Measurements from ENCODE around the gene TMEM81. TPM values are rescaled to one million over a fixed set of nuclear protein-coding genes. Genes with fewer than 3 reads are reported as not detected.

Gene TMEM81
- total and polyA plus RNA-seq, 2 of the 8 experiments (the other 6 are each of a cell fraction or from before 2014, with no cell fraction given), result 2.1 to 5.9 TPM

GRCh38 chr1:205071801-205072200, 12.5 kb downstream of the TMEM81 start:
- POLR2A ChIA-PET (ENCODE audit: partially characterized antibody), result interaction anchor here (0.7 to 1.7 kb wide), 5 partner anchors 10 to 120 kb away, joined by 3 to 4 read pairs (median 3); no protein-coding TSS in a partner anchor

More at GRCh38 chr1:205071801-205072200, 12.5 kb downstream of the TMEM81 start:
- CTCF ChIA-PET (ENCODE audit: partially characterized antibody), result interaction anchor here (0.6 to 38.9 kb wide), 6 partner anchors 9 to 249 kb away, joined by 3 to 1336 read pairs (median 6); no protein-coding TSS in a partner anchor
- Histone ChIP-seq H3K4me2 (ENCODE audit: insufficient read depth in 1 of 2, low read depth in 2 of 2, low read length in 2 of 2) (no peak overlapping the region), H3K27ac (ENCODE audit: low read depth, low read length) (no peak overlapping the region), H4K91ac (replicated peaks; ENCODE audit: insufficient read length, low read length) (no peak overlapping the region), H4K20me1 (replicated peaks in 1 of 2; ENCODE audit: control insufficient read depth in 1 of 2, insufficient read depth in 2 of 2, low read length in 2 of 2) (no peaks in the 10 kb centered on the region), H2BK20ac (ENCODE audit: low read length) (no peak overlapping the region), H2BK120ac (replicated peaks; ENCODE audit: low read depth, low read length) (no peak overlapping the region), H3K9ac (replicated peaks in 1 of 4; ENCODE audit: extremely low read depth in 1 of 4, low read depth in 3 of 4, low read length in 3 of 4) (no peak overlapping the region), H3K14ac (ENCODE audit: insufficient read length) (no peak overlapping the region), H4K8ac (ENCODE audit: extremely low read depth, insufficient read depth, low read length) (no peak overlapping the region), H2AFZ (ENCODE audit: low read length) (no peak overlapping the region), H3K79me2 (ENCODE audit: control insufficient read depth in 1 of 2, insufficient read depth in 2 of 2, low read length in 2 of 2) (no peaks in the 10 kb centered on the region), H3K56ac (replicated peaks; ENCODE audit: insufficient read length, low read depth, low read length) (no peak overlapping the region), H3K4me1 (replicated peaks in 1 of 4; ENCODE audit: control insufficient read depth in 3 of 4, insufficient read depth in 4 of 4, low read length in 3 of 4) (no peaks in the 10 kb centered on the region), H3K27me3 (replicated peaks in 1 of 4; ENCODE audit: control insufficient read depth in 3 of 4, extremely low read depth in 1 of 4, insufficient read depth in 3 of 4, low read length in 3 of 4) (no peaks in the 10 kb centered on the region), H2BK5ac (ENCODE audit: low read depth, low read length) (no peak overlapping the region), H3K9me3 (ENCODE audit: insufficient read depth in 2 of 2, low read depth in 1 of 2, low read length in 1 of 2) (no peaks in the 10 kb centered on the region), H3K23me2 (ENCODE audit: low read depth, low read length) (no peaks in the 10 kb centered on the region), H3K36me3 (ENCODE audit: control insufficient read depth in 2 of 4, insufficient read depth in 4 of 4, low read length in 3 of 4) (no peaks in the 10 kb centered on the region), H2BK15ac (ENCODE audit: low read length) (no peak overlapping the region), H3K18ac (ENCODE audit: extremely low read depth, low read length) (no peak overlapping the region), H2BK12ac (ENCODE audit: low read depth, low read length) (no peak overlapping the region), H3K4ac (replicated peaks; ENCODE audit: insufficient read length, low read depth, low read length) (no peak overlapping the region), H3K79me1 (ENCODE audit: low read depth, low read length) (no peaks in the 10 kb centered on the region), H2AK5ac (ENCODE audit: low read depth, low read length) (no peak overlapping the region), H3K4me3 (ENCODE audit: extremely low read depth in 1 of 4, insufficient read depth in 2 of 4, low read depth in 3 of 4, low read length in 4 of 4) (no peak overlapping the region), H3K23ac (ENCODE audit: insufficient read length) (no peak overlapping the region), H4K5ac (ENCODE audit: insufficient read length, low read depth, low read length) (no peak overlapping the region)
- 84% methylated on average over 12 of the region's 12 CpGs; no CpG with 5 or more reads in 1 of the 2 experiments for WGBS, 2 experiments (ENCODE audit: extremely low coverage in 1 of 2, insufficient coverage in 1 of 2, insufficient read length in 1 of 2, insufficient replicate concordance in 2 of 2, low coverage in 1 of 2, low lambda C conversion rate in 2 of 2, missing lambda C conversion rate in 1 of 2)
- TF ChIP-seq KDM5A (IDR thresholded peaks at IDR 0.05; ENCODE audit: low read length), result no peak
- TF ChIP-seq NRF1 (IDR thresholded peaks at IDR 0.05; ENCODE audit: low read depth, low read length), result no peak
- no peak for TF ChIP-seq JUN (IDR thresholded peaks at IDR 0.05; ENCODE audit: low read depth, low read length)
- TF ChIP-seq, protein P1, sequence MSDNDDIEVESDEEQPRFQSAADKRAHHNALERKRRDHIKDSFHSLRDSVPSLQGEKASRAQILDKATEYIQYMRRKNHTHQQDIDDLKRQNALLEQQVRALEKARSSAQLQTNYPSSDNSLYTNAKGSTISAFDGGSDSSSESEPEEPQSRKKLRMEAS (IDR thresholded peaks at IDR 0.05), result no peak
- TF ChIP-seq CBX8 (IDR thresholded peaks at IDR 0.05; ENCODE audit: borderline replicate concordance, low read depth, low read length), result no peak
- no peak for TF ChIP-seq NANOG (IDR thresholded peaks at IDR 0.05; ENCODE audit: insufficient read depth, low read depth, low read length, poor library complexity, severe bottlenecking)
- TF ChIP-seq BRCA1 (IDR thresholded peaks at IDR 0.05; ENCODE audit: low read depth, low read length), result no peak
- DNase-seq (ENCODE audit: low read depth in 1 of 2, low spot score in 2 of 2) (no peak), FAIRE-seq (no peak)
